ENCODE measurements around the gene FXYD1.
"Not testable (repeated sequence)": the region's sequence is repeated elsewhere in the genome, so short reads cannot be mapped to it uniquely, and the experiment has no call there.

The FXYD1 gene

GRCh38 chr19:35128398-35129057, 10.1 kb upstream of the FXYD1 start:
- Histone ChIP-seq H3K9me3 (no peaks in the 10 kb centered on the region), H3K27me3 (no peaks in the 10 kb centered on the region), H3K36me3 (no peaks in the 10 kb centered on the region)

GRCh38 chr19:35129724-35130274, 8.8 kb upstream of the FXYD1 start:
- not testable (repeated sequence) for H3K4me3 ChIP-seq (ENCODE audit: low read depth in 1 of 2, low read length in 1 of 2); H3K27ac ChIP-seq; H3K9me3 ChIP-seq; H3K4me1 ChIP-seq (ENCODE audit: control insufficient read depth in 1 of 2, insufficient read depth in 1 of 2, low read depth in 1 of 2, low read length in 1 of 2); H3K36me3 ChIP-seq; H3K27me3 ChIP-seq

More at GRCh38 chr19:35128398-35129057, 10.1 kb upstream of the FXYD1 start:
- Histone ChIP-seq H3K4me1 (ENCODE audit: control insufficient read depth in 1 of 2, insufficient read depth in 1 of 2, low read depth in 1 of 2, low read length in 1 of 2) (peaks cover 8 to 9% of the 10 kb centered on the region in 2 experiments), H3K4me3 (ENCODE audit: low read depth in 1 of 2, low read length in 1 of 2) (no peak overlapping the region), H3K27ac (no peak overlapping the region)
- no peak for TF ChIP-seq CTCF (IDR thresholded peaks at IDR 0.05)

GRCh38 chr19:35130761-35131720, 7.6 kb upstream of the FXYD1 start:
- TF ChIP-seq CTCF (IDR thresholded peaks at IDR 0.05): no peak
- no peaks in the 10 kb centered on the region for H3K36me3 ChIP-seq
- H3K9me3 ChIP-seq: no peaks in the 10 kb centered on the region
- H3K4me3 ChIP-seq (ENCODE audit: low read depth in 1 of 2, low read length in 1 of 2): no peak overlapping the region
- peaks cover 0 to 5% of the 10 kb centered on the region in 2 experiments for H3K4me1 ChIP-seq (ENCODE audit: control insufficient read depth in 1 of 2, insufficient read depth in 1 of 2, low read depth in 1 of 2, low read length in 1 of 2)
- no peak overlapping the region for H3K27ac ChIP-seq
- no peaks in the 10 kb centered on the region for H3K27me3 ChIP-seq

GRCh38 chr19:35132254-35132653, 6.4 kb upstream of the FXYD1 start:
- no peaks in the 10 kb centered on the region for H3K27me3 ChIP-seq
- H3K27ac ChIP-seq: no peak overlapping the region
- no peak overlapping the region for H3K4me3 ChIP-seq (ENCODE audit: low read depth in 1 of 2, low read length in 1 of 2)
- TF ChIP-seq CTCF (IDR thresholded peaks at IDR 0.05): no peak
- no peaks in the 10 kb centered on the region for H3K36me3 ChIP-seq
- H3K9me3 ChIP-seq: no peaks in the 10 kb centered on the region
- H3K4me1 ChIP-seq (ENCODE audit: control insufficient read depth in 1 of 2, insufficient read depth in 1 of 2, low read depth in 1 of 2, low read length in 1 of 2): peaks cover 0 to 5% of the 10 kb centered on the region in 2 experiments

- H3K27me3 ChIP-seq: no peaks in the 10 kb centered on the region
- no peak for TF ChIP-seq CTCF (IDR thresholded peaks at IDR 0.05)
- H3K27ac ChIP-seq: no peak overlapping the region
- H3K9me3 ChIP-seq: no peaks in the 10 kb centered on the region
- H3K4me1 ChIP-seq (ENCODE audit: control insufficient read depth in 1 of 2, insufficient read depth in 1 of 2, low read depth in 1 of 2, low read length in 1 of 2): peaks cover 2 to 7% of the 10 kb centered on the region in 2 experiments
- H3K36me3 ChIP-seq: no peaks in the 10 kb centered on the region
- no peak overlapping the region for H3K4me3 ChIP-seq (ENCODE audit: low read depth in 1 of 2, low read length in 1 of 2)
Measured at GRCh38 chr19:35133826-35134225, 4.8 kb upstream of the FXYD1 start.
